Lower lobe of right lung (tissue), 2 donors: Measurements from ENCODE around the gene CYP17A1. TPM values are rescaled to one million over a fixed set of nuclear protein-coding genes. Genes with fewer than 3 reads are reported as not detected.

Experiments
- ATAC-seq, 2 donors: fragments of 200-7000 bp; cut with Tn5 transposase; one replicate each; pipeline ENCODE4 v1.9.1; 2020 to 2022; ENCODE audit warnings: mild to moderate bottlenecking in 2 of 2, moderate library complexity in 2 of 2
- DNase-seq: peaks from one replicate; pipeline ENCODE4 v3.0.0-alpha.2; 2020
- H3K27ac ChIP-seq: fragments of 200-600 bp; one replicate; pipeline ENCODE4 v1.8.0; 2022
- H3K27me3 ChIP-seq: fragments of 200-600 bp; one replicate; pipeline ENCODE4 v1.8.0; 2022; ENCODE audit warnings: low read depth
- H3K36me3 ChIP-seq: fragments of 200-600 bp; one replicate; pipeline ENCODE4 v1.8.0; 2022; ENCODE audit warnings: mild to moderate bottlenecking
- H3K4me1 ChIP-seq: fragments of 200-600 bp; one replicate; pipeline ENCODE4 v1.8.0; 2022
- H3K4me3 ChIP-seq: fragments of 200-600 bp; one replicate; pipeline ENCODE4 v1.8.0; 2022; ENCODE audit warnings: mild to moderate bottlenecking
- H3K9me3 ChIP-seq: fragments of 200-600 bp; one replicate; pipeline ENCODE4 v1.8.0; 2022
- intact Hi-C: fragments of 100-400 bp; cut with DNase I; formaldehyde crosslinking; loops from one replicate; pipeline ENCODE4 v1.11.0; 2022
- total RNA-seq: library from RNA; stranded (reverse); fragmentation: NEBNext Ultra II Directional; extraction: Animal tissue kit (Norgen Biotek cat#: 25700); gene quantifications from one replicate; pipeline ENCODE4 v1.2.1, GENCODE V29; 2021
- TF ChIP-seq, protein P1 (sequence below): fragments of 200-600 bp; IDR thresholded peaks from one replicate; pipeline ENCODE4 v1.8.0; 2022; ENCODE audit warnings: antibody characterized with exemption, mild to moderate bottlenecking
- donor health status: DM: no; HTN: yes; CAD: no; lungs with severe emphysema.

CYP17A1 gene
- total RNA-seq, 1 donor from 2014 or later, result 0.80 TPM

DNA sequence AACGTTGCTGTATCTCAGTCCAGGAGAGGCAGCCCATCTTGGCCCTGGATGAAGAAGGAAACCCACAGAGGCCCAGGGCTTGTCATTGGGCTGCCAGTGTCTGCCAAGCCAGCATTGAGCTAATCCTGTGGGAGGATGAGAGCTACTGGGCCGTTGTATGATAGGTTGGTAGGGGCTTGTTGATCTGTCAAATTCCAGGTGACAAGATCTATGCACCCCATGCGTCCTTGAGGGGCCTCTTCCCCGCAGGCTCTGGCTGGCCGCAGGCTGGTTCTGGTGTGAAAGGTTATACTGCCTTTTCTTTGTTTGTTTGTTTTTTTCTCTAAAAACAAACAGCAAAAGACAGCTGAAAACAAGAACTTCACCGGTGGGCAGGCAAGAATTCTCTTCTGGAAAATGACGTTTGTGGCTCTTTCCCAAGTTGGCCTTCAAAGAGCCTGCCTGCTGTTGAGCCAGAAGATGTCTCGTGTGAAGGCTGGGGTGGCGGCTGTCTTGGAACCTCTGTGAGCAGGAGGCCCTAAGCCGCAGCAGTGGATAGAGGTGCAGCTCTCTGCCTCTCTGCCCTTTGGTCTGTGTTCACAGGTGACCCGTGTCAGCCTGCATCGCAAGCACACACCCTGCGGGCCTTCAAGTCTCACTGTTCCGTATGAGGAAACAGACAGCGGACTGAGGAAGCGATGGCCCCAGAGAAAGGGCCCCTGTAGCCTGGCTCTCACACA, 23.3 kb downstream of the CYP17A1 start:
- DNase-seq (no peak), ATAC-seq (no peak)
- TF ChIP-seq, protein P1, sequence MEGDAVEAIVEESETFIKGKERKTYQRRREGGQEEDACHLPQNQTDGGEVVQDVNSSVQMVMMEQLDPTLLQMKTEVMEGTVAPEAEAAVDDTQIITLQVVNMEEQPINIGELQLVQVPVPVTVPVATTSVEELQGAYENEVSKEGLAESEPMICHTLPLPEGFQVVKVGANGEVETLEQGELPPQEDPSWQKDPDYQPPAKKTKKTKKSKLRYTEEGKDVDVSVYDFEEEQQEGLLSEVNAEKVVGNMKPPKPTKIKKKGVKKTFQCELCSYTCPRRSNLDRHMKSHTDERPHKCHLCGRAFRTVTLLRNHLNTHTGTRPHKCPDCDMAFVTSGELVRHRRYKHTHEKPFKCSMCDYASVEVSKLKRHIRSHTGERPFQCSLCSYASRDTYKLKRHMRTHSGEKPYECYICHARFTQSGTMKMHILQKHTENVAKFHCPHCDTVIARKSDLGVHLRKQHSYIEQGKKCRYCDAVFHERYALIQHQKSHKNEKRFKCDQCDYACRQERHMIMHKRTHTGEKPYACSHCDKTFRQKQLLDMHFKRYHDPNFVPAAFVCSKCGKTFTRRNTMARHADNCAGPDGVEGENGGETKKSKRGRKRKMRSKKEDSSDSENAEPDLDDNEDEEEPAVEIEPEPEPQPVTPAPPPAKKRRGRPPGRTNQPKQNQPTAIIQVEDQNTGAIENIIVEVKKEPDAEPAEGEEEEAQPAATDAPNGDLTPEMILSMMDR, result no peak
- Histone ChIP-seq H3K27ac (peak overlapping the region; percentile 90), H3K4me1 (peaks cover 69% of the 10 kb centered on the region), H3K36me3 (peaks cover 53% of the 10 kb centered on the region), H3K9me3 (no peaks in the 10 kb centered on the region), H3K4me3 (no peak overlapping the region), H3K27me3 (no peaks in the 10 kb centered on the region)
- intact Hi-C loops, result no loop called here

DNA sequence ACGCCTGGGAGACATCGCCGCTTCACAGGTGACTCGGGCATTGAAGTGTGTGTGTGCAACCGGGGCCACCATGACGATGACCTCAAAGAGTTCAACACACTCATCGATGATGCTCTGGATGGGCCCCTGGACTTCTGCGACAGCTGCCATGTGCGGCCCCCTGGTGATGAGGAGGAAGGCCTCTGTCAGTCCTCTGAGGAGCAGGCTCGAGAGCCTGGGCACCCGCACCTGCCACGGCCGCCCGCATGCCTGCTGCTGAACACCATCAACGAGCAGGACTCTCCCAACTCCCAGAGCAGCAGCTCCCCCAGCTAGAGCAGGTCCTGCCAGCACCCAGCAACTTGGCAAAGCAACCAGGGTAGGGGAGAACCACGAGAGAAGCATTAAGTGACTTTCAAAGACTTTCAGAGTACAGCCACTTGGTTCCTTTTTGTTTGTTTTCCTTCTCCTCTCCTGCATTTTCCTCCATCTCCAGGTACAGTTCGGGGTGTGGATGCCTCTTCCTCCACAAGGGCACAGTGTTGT, 24.1 kb downstream of the CYP17A1 start:
- TF ChIP-seq, protein P1, result no peak
- Histone ChIP-seq H3K4me3 (no peak overlapping the region), H3K27me3 (no peaks in the 10 kb centered on the region), H3K4me1 (peaks cover 61% of the 10 kb centered on the region), H3K9me3 (no peaks in the 10 kb centered on the region), H3K27ac (no peak overlapping the region), H3K36me3 (peaks cover 59% of the 10 kb centered on the region)
- intact Hi-C loops, result no loop called here
- DNase-seq (no peak), ATAC-seq (peak in 1 of 2 donors; percentile 4)

DNA sequence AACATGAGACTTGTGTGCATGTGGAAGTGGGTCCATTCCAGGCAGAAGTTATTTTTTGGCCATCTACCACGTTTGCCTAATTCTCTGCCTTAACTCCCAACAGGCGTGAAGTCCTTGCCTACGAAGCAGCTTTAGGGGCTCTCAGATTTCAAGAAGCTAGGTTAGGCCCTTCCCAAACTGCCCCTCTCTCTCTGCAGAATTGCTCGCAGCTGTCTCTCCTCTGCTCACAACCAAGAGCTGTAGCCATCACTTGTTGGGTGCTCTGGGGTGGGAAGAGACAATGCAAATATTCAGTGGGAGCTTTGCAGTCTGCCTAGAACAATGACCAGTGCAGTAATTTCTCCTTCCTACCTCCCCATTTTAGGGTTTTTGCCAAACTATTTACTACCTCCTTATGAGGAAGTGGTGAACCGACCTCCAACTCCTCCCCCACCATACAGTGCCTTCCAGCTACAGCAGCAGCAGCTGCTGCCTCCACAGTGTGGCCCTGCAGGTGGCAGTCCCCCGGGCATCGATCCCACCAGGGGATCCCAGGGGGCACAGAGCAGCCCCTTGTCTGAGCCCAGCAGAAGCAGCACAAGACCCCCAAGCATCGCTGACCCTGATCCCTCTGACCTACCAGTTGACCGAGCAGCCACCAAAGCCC, 24.9 kb downstream of the CYP17A1 start:
- H3K9me3 ChIP-seq, result no peaks in the 10 kb centered on the region
- peaks cover 59% of the 10 kb centered on the region for H3K36me3 ChIP-seq
- intact Hi-C loops, result no loop called here
- TF ChIP-seq, protein P1, result no peak
- DNase-seq (peak; percentile 52), ATAC-seq (peak in 1 of 2 donors; percentile 20)
- H3K4me1 ChIP-seq, result peaks cover 55% of the 10 kb centered on the region
- H3K4me3 ChIP-seq, result no peak overlapping the region
- no peaks in the 10 kb centered on the region for H3K27me3 ChIP-seq
- no peak overlapping the region for H3K27ac ChIP-seq

DNA sequence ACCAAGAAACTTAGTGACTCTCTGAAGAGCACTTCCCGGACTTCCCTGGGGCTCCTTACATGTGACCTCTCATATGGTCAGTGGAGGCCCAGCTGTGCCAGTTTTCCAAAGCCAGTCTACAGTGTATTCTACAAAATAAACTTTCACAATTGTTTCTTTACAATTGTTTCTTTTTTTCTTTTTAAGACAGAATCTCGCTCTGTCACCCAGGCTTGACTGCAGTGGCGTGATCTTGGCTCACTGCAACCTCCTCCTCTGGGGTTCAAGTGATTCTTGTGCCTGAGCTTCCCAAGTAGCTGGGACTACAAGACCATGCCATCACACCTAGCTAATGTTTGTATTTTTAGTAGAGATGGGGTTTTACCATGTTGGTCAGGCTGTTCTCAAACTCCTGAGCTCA, 25.9 kb downstream of the CYP17A1 start:
- H3K36me3 ChIP-seq, result peaks cover 62% of the 10 kb centered on the region
- peaks cover 44% of the 10 kb centered on the region for H3K4me1 ChIP-seq
- H3K27ac ChIP-seq, result no peak overlapping the region
- H3K27me3 ChIP-seq, result no peaks in the 10 kb centered on the region
- ATAC-seq (no peak), DNase-seq (no peak)
- TF ChIP-seq, protein P1, result no peak
- intact Hi-C loops, result no loop called here
- H3K9me3 ChIP-seq, result no peaks in the 10 kb centered on the region
- H3K4me3 ChIP-seq, result no peak overlapping the region

DNA sequence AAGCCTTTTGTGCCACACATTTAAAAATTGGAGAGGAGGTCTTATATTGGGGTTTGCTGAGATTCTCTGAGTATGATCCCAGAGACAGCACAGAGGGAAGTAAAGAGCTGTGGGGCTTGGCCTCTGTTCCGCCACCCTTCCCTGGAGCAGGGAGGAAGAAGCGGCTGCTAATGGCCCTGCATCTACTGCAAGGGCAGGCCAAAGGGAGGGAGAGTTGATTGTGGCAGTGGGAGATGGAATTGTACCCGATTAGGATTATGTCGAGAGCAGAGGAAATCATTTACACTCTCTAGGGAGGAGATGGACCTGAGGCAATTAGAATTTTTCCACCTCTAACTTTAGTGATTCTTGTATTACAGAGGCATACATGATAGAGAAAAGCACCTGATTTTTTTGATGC, 28.8 kb downstream of the CYP17A1 start:
- H3K27me3 ChIP-seq, result no peaks in the 10 kb centered on the region
- no peaks in the 10 kb centered on the region for H3K9me3 ChIP-seq
- ATAC-seq (no peak), DNase-seq (no peak)
- peaks cover 63% of the 10 kb centered on the region for H3K36me3 ChIP-seq
- no peak overlapping the region for H3K4me3 ChIP-seq
- no peak overlapping the region for H3K27ac ChIP-seq
- peaks cover 22% of the 10 kb centered on the region for H3K4me1 ChIP-seq
- TF ChIP-seq, protein P1, result no peak
- intact Hi-C loops, result loop anchor here (10.0 kb wide), 1 partner anchor 54 kb away; no protein-coding TSS in a partner anchor
